HG02623 (cell line): ENCODE results near the gene SPATA24.
A peak's percentile ranks its signal among the peaks of the same experiment; 100 is the strongest.
"Not testable (repeated sequence)": the region's sequence is repeated elsewhere in the genome, so short reads cannot be mapped to it uniquely, and the experiment has no call there.

ENCODE experiments used
- ATAC-seq: cut with Tn5 transposase; IDR thresholded peaks from one replicate; pipeline ENCODE4 v1.9.1; 2021; ENCODE audit warnings: moderate library complexity; ENCODE audit not compliant: unreplicated experiment

The SPATA24 gene, protein sequence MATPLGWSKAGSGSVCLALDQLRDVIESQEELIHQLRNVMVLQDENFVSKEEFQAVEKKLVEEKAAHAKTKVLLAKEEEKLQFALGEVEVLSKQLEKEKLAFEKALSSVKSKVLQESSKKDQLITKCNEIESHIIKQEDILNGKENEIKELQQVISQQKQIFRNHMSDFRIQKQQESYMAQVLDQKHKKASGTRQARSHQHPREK

DNA sequence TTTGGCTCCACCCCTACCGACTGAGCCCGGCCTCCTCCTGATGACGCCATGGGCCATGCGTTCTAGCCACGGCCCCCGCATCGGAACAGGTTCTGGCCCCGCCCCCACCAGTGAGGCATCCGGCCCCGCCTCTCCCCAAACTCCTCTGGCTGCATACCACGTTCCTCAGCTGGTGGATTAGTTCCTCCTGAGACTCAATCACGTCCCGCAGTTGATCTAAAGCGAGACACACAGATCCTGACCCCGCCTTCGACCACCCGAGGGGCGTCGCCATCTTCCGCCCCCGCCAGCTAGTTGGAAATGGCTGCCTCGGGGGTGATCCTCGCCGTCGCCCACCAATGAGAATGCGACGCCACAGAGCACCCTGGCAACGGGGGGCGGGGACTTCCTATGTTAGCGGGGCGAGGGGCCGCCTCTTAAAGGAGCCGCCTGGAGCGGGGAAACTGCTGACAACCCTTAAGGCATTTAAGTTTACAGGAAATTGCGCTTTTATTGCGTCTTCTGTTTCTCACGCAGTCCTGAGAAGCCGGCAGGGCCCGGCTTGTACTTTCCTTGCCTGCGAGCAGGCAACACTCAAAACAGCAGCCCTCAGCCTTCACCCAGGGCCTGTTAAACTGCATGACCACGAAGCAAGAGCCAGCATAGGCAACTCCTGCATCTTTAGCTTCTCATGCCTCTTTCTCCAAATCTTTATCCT, at the start of gene SPATA24:
TSS of gene SPATA24 (minus strand) at position 303 of the 697 bp plus-strand sequence. CDS start at position 274, 29 bp downstream.
- ATAC-seq = peak; percentile 88

DNA sequence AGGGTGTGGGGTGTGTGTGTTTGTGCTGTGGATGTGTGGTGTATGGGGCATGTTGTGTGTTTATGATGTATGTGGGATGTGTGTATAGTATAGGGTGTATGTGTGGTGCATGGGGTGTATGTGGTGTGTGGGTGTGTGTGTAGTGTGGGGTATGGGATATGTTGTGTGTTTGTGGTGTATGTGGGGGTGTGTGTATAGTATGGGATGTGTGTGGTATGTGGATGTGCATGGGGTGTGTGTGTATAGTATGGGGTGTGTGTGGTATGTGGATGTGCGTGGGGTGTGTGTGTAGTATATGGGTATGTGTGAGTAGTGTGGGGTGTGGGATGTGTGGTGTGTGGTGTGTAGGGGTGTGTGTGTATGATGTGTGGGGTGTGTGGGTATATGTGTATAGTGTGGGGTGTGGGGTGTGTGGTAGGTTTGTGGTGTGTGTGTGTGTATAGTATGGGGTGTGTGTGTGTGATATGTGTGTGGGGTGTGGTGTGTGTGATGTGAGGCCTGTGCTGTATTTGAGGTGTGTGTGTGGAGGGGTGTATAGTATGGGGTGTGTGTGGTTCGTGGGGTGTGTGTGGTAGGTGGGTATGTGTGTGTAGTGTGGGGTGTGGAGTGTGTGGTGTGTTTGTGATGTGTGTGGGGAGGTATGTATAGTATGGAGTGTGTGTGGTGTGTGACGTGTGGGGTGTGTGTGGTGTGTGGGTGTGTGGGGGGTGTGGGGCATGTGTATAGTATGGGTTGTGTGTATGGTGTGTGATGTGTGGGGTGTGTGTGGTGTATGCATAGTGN, 48.2 kb upstream of the SPATA24 start:
- ATAC-seq = no peak

DNA sequence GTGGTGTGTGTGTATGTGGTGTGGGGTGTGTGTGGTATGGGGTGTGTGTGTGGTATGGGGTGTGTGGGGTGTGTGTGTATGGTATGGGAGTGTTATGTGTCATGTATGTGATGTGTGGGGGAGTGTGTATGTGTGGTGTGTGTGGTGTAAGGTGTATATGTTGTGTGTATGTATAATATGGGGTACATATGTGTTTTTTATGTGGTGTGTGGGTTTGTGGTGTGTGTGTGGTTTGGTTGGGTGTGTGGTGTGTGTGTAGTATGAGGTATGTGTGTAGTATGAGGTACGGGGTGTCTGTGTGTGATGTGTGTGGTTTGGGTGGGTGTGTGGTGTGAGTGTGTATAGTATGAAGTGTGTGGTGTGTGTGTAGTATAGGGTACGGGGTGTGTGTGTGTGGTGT, 47.3 kb upstream of the SPATA24 start:
- no peak for ATAC-seq

DNA sequence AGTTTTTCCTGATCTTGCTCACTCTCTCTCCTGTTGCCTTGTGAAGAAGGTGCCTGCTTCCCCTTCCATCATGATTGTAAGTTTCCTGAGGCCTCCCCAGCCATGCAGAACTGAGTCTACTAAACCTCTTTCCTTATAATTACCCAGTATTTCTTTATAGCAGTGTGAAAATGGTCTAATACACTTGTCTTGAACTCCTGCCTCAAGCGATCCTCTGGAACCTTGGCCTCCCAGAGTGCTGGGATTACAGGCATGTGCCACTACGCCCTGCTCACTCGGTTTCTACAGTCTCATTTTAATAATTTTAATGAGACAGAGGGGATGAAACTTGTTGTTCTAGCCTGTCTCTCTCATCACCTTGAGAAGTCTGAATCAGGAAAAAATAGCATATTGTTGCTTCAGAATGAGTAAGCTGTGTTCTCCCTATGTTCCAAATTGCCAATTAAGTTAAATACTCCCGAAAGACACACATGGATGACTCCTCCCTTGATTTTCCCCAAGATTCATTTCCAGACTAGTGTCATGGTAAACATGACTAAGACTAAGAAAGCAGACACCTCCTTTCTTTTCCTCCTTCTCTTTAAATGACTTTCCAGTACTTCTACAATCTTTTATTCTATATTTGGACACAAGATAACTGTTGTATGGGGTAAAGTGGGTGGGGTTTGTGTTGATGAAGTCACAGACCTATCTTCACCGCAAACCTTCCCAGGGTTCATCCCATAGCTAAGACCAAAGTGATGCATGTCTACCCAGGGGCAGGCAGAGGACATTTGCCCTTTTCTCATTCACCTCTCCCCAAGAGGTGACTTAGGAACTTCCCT, 43.3 kb upstream of the SPATA24 start:
- peak; percentile 57 for ATAC-seq

DNA sequence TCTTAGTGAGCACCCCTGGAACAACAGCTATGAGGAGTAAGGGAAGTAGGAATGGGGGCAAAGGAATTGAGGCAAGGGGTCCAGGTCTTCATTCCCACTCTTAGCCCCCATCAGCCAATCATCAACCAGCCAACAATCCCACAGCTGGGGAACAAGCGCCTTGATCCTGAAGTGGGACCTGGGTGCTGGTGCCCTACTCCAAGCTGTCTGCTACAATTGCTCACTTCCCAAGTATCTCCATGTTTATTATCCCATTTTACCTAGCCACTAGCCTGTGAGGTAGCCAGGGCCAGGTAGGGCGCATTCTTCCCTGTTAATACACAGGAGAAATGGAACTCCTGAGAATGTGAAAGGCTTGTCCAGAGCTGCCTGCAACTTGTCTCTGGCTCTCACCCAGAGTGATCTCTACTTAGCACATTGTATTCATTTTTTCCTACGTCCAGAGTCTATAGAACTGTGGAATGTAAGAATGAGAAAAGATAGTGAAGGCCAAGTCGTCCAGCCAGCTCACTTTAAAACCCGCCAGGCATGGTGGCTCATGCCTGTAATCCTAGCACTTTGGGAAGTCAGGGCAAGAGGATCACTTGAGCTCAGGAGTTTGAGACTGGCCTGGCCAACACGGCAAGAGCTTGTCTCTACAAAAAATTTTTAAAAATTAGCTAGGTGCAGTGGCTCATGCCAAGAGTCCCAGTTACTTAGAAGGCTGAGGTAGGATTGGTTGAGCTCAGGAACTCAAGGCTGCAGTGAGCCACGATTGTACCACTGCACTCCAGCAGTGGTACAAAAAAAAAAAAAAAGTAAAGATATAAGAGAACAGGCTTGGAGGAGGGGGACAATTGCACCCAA, 41.7 kb upstream of the SPATA24 start:
- no peak for ATAC-seq

DNA sequence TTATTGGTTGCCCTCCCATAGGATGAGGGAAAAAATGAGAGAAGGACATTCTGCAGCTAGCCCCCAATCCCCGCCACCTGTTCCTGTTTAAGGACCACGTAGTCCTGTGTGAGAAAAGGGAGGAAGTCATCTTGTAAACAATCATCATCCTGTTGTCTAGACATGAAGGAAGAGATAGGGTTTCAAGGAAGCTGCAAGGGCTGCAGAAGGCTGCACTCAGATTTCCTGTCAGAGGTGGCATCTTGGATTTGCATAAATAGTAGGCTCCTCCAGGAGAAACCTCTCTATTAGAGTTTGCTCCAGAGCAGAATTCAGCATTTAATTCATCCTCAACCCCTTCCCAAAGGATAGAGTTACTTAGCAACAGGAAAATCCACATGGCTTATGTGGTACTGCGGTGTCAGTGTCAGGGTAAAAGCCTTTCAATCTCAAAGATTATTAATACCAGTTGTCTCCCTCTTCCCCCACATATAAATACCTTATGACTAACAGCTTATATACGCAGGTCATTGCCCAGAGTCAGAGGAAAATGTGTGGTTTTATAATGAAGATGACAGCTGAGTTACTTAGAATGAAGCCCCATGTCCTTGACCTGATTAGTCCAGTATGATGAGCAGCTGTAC, 40.1 kb upstream of the SPATA24 start:
- no peak for ATAC-seq

DNA sequence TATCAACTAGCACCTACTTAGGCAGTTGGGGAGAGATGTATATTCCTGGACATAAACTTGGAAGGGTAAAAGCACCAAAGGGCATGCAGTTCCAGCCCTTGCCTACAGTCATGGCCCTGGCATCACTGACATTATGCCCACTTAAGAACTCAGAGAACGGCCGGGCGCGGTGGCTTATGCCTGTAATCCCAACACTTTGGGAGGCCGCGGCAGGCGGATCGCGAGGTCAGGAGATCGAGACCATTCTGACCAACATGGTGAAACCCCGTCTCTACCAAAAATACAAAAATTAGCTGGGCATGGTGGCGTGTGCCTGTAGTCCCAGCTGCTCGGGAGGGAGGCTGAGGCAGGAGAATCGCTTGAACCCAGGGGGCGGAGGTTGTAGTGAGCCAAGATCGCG, 36.5 kb upstream of the SPATA24 start:
- not testable (repeated sequence) for ATAC-seq

DNA sequence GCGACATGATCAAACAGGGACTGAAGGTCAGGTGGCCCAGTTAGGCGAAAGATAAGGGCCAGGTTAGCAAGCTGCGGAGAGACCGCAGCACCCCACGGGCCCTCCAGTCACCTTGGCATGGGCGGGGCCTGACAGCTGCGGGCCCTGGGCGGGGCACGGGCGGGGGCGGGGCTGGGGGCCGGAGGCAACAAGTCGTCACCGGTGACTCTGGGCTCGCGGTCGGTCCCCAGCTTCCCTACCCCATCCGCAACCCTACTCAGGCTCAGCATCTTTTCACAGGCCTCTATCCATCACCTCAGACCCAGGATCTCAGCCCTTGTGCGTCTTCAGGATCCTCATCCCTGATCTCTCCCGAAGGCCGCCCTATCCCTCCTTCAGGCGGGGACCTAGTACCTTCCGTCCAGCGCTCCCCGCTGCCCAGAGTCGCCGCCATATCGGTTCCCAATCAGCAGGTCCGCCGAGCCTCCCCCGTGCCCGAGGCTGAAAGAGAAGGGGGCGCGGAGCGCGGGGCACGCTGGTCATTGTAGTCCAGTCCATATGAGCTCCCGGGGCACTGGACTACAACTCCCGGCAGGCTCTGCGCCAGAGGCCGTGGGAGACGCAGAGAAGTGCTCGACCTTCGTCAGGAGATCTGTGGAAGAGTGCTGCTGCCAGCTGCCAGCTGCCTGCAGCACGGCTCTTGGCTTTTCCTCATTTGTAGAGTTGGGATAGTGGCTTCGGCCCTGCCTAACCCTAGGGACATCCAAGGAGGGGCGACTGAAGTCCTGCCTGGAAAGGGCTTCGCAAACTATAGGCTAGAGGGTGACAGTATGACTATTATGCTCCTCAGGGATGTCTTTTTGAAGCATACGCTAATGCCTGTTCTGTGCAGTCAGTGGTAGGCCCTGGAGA, 35.4 kb upstream of the SPATA24 start, which contains the start of gene DNAJC18:
TSS of gene DNAJC18 (minus strand) at position 513 of the 891 bp plus-strand sequence. CDS start at position 433, 80 bp downstream.
- peak; percentile 81 for ATAC-seq

DNA sequence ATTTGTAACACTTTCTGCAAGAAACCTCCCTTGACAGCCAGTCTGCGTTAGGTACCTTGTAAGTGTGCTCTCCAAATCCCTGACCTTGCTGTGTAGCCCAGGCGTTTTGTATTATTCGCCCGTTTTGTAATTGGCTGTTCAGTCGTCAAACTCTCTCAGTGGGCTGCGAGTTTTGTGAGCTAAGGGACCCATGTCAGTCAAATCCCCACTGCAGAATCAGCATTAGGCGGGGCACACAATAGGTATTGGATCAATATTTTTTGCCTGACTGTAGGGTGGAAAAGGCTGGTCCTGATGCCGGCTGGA, 34.8 kb upstream of the SPATA24 start:
- no peak for ATAC-seq

DNA sequence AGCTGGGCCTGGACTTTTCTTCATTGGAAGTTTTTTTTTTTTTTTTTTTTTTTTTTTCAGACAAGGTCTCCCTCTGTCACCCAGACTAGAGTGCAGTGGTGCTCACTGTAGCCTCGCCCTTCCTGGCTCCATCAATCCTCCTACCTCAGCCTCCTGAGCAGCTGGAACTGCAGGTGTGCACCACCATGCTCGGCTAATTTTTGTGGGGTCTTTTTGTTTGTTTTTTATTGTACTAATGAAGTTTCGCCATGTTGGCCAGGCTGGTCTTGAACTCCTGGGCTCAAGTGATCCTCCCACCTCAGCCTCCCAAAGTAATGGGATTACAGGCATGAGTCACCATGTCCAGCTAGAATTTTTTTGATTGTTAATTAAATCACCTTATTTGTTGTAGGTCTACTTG, 31.8 kb upstream of the SPATA24 start:
- ATAC-seq = no peak

DNA sequence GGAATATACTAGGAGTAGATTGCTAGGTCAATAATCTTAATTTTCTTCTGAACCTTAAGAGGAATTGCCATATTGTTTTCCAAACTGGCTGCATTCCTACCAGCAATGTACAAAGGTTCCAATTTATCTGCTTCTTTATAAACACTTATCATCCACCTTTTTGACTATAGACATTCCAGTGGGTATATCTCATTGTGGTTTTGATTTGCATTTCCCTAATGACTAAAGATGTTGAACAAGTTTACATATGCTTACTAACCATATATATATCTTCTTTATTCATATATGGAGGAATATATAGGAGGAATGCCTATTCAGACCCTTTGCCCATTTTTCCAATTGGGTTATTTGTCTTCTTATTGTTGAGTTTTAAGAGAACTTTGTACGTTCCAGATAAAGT, 27.8 kb upstream of the SPATA24 start:
- ATAC-seq = no peak

DNA sequence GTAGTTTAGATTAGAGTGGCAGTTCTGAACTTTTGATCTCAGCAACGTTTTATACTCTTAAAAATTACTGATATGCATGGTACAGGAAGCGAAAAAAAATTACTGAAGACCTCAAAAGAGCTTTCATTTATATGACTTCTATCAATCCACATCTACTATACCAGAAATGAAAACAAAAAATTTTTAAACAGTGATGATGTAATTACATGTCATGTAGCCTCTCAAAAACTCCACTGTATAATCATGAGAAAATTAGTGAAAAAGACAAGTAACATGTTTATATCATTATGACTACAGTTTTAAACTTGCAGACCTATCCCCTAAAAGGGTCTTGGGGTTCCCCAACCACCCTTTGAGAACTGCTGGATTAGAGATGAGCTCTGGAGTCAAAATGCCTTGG, 26.1 kb upstream of the SPATA24 start:
- no peak for ATAC-seq

DNA sequence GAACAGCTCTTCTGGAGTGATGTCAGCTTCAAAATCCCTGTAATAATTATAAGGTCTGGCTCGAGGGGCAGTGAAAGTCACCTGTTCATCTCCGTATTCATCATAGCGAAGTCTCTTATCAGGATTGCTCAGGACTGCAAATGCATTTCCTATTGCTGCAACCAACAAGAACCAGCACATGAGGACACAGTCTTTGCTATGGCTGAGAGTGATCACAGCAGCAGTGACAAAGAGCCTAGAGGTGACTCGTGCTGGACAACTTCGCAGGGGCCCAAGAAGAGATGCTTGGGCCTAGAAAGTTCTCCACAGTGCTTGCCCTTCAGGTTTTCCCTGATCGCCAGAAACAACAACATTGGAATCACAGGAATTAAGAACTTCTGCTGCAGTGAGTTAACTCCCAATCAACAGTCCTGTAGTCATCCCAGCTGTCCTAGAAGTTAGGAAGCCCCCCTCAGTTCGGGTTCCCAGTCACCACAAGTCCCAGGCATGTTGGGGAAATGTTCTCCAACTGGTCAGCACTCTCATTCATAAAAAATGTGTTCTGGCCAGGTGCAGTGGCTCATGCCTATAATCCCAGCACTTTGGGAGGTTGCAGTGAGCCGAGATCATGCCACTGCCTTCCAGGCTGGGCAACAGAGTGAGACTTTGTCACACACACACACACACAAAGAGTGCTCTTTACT, 22.5 kb upstream of the SPATA24 start:
- no peak for ATAC-seq

DNA sequence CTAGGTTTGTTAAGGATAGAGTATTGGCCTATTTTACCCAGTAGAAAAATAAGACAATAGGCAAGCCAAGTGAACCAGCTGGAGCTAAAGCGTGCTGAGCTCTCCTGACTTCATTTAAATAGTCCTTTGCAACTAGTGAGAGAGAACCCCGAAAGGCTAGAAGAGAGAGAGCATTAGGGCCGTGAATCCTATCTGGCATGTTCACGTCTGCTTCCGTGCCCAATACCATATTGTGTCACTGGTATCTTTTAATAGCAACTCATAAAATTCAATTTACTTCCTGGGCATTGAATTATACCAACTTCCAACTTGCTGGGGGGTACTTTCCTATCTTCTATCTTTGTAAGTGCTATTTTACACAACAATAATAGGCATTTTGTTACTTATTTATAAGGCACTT, 21.6 kb upstream of the SPATA24 start:
- ATAC-seq = no peak

DNA sequence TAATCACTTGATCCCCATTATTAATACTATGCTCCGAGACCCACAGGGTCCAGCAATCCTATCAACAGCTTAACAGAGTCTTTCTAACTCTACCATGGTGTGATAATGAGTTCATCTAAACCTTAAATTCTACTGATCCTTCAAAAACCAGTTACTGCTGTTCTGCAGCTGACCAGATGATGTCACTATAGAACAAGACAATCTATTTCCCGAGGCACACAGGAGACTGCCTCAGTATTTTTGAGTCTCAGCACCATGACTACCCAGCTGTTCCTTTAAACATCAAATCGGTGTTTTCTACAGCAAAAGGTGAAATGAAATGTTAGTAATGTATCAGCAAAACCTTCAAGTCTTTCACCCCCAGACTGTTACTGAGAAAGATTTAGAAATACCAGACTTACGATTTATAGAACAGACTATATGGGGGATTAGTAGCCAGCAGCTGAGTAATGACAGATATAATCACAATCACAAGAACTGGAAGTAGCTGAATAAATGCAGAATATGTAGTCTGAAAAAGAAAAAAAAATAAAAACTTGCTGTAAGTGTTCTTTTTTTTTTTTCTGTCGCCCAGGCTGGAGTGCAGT, 18.5 kb upstream of the SPATA24 start:
- no peak for ATAC-seq

DNA sequence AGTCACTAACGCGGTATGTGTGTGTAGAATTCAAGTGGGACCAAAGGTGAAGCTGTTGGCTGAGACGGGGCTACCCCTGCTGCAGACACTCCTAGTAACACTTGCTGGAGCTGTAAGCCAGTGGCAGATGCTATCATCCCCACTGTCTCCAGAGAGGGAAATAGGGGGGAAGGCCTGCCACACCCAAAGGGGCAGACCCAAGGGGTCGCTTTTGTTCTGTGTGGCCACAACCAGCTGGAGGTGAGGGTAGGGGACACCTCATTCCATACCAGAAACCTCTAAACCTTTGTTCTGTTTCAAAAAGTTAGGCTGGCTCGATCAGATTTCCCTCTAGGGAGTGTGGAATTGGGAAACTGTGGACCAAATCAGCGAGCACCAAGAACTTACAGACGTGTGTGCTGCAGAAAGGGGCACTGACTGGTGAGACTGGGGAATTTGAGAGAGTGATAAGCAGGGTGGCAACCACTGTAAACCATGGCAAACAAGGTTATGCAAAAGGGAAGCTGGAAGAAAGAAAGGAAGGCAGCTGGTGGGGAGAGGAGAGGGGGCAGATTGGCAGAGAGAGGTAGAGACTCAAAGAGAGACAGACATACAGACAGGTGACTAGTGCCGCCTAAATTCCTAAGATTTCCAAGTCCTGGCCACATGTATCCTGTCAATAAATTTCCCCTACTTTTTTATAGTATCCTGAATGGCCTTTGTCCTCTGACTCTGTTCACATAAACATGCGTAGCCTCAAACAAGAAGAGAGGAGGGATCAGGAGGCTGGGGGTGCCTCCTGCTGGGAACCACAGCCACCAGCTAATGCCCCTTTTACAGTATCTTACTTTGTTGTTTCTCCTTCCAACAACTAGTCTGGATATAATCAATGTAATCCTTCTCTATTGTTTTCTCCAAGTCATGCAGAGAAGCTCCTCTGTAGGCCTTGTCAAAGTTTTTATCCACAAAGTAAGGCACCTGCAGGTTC, 15.6 kb upstream of the SPATA24 start:
- no peak for ATAC-seq

DNA sequence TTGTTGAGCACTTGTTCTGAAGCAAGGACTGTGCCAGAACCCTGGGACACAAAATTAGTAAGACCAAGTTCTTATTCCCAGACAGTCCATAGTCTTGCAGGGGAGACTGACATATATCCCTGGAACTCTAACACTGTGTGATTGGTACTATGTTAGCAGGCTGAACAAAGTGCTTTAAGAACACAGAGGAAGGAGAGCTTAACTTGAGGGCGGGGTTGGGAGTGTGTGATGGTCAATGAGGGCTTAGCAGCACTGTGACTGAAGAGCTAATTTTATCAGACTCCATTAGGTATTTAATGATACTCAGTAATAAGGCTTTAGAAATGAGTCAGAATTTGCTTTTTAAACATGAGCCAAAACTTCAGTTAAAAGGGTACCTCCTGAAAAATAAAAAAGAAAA, 14.9 kb upstream of the SPATA24 start:
- ATAC-seq = no peak
